ENCODE data around the gene SFXN5. TPM values are rescaled to one million over a fixed set of nuclear protein-coding genes. Genes with fewer than 3 reads are reported as not detected.

The SFXN5 gene
- polyA plus RNA-seq, 4 donors = 25.2 to 33.7 (median 27.5) TPM

Other genes with a start within 250 kb of the SFXN5 start
- 10 to 100 TPM; 20.7 to 23.6 (median 22.1) TPM for gene EXOC6B, start 245.7 kb downstream of the SFXN5 start, polyA plus RNA-seq (ENCODE audit: insufficient read length in 4 of 4)
- gene SPR, start 184.3 kb downstream of the SFXN5 start, polyA plus RNA-seq (ENCODE audit: insufficient read length in 4 of 4) = 10 to 100 TPM; 10.5 to 12.5 (median 11.7) TPM
- gene EMX1, start 154.2 kb downstream of the SFXN5 start, polyA plus RNA-seq (ENCODE audit: insufficient read length in 4 of 4) = 10 to 100 TPM; 44.8 to 76.8 (median 52.2) TPM
- 10 to 100 TPM; 36.9 to 44.9 (median 41.2) TPM for gene RAB11FIP5, start 41.2 kb upstream of the SFXN5 start, polyA plus RNA-seq (ENCODE audit: insufficient read length in 4 of 4)
- under 1 TPM in 2 of 4 donors, not detected in 2; 0.06 to 0.17 TPM for gene NOTO, start 130.9 kb upstream of the SFXN5 start, polyA plus RNA-seq (ENCODE audit: insufficient read length in 4 of 4)
- gene SMYD5, start 142.5 kb upstream of the SFXN5 start, polyA plus RNA-seq (ENCODE audit: insufficient read length in 4 of 4) = 10 to 100 TPM; 34.1 to 43.2 (median 38.2) TPM
- 10 to 100 TPM; 12.2 to 17.8 (median 14.4) TPM for gene PRADC1, start 161.5 kb upstream of the SFXN5 start, polyA plus RNA-seq (ENCODE audit: insufficient read length in 4 of 4)
- gene CCT7, start 162.6 kb upstream of the SFXN5 start, polyA plus RNA-seq (ENCODE audit: insufficient read length in 4 of 4) = 100 to 1,000 TPM; 235 to 265 (median 238) TPM
- gene FBXO41, start 212.8 kb upstream of the SFXN5 start, polyA plus RNA-seq (ENCODE audit: insufficient read length in 4 of 4) = 1 to 10 TPM; 1.7 to 3.5 (median 2.4) TPM
- not detected for gene EGR4, start 221.8 kb upstream of the SFXN5 start, polyA plus RNA-seq (ENCODE audit: insufficient read length in 4 of 4)